Stimulated activated CD8-positive, alpha-beta memory T cell treated with anti-CD3 and anti-CD28 coated beads, Interleukin-2, amount 100 ng/mL, for 1 hour (primary cell): ENCODE measurements around the gene SCUBE1.
"Not testable (repeated sequence)": the region's sequence is repeated elsewhere in the genome, so short reads cannot be mapped to it uniquely, and the experiment has no call there.

Experiments
- DNase-seq, 2 donors: peaks; one replicate each; pipeline ENCODE4 v3.0.0-alpha.2; 2020; ENCODE audit warnings: low read depth in 2 of 2

SCUBE1 gene

DNA sequence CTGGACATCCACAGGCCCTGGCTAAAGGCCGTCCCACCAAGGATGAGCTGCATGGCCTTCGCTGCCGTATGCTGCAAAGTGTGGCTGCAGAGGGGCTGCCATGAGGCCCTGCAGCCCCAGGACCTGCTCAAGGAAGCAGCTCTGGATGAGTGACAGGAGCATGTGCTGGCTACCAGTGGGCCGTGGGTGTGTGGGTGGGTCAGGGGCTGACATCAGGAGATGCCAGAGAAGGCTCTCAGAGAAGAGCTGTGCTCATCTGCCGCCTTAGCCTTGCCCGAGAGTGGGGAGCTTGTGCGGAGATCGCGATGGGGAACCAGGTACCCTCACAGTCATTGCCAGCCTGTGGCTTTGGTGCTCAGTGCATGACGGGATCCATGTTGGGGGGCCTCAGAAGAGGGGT, 41.3 kb downstream of the SCUBE1 start:
- no peak for DNase-seq

DNA sequence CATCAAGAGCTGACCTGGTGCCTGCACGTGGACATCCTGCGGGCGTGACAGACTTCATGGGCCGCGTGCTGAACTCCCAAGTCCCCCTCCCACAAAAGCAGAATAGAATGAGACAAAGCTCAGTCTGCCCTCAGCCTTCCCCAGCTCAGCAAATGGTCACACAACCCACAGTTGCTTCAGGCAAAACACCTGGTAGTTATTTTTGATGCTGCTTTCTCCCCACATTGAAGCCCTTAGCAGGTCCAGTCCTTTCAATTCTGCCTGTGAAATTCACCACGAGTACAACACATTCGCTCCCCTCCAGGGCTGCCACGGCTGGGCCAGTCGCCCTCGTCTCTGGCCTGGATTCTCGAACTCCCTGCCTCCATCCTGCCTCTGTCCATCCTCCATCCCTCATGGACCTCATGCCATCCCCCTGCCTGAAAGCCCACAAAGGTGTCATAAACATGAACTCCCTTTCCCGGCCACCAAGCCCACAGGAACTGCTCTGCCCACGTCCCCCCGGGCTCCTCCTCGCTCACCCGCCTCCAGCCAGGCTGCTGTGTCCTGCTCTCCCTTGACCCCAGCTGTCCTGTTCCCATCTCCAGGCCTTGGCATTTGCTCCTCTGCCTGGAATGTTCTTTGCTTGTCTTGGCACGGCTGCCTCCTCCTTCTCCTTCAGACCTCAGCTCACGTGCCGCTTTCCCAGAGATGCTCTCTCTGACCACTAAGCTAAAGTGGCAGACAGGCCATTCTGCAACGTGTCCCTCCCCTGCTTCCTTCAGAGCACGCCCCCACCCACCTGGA, 42.1 kb downstream of the SCUBE1 start:
- no peak for DNase-seq

- DNase-seq = no peak
Measured at GRCh38 chr22:43299736-43300135, 43.4 kb downstream of the SCUBE1 start.

DNA sequence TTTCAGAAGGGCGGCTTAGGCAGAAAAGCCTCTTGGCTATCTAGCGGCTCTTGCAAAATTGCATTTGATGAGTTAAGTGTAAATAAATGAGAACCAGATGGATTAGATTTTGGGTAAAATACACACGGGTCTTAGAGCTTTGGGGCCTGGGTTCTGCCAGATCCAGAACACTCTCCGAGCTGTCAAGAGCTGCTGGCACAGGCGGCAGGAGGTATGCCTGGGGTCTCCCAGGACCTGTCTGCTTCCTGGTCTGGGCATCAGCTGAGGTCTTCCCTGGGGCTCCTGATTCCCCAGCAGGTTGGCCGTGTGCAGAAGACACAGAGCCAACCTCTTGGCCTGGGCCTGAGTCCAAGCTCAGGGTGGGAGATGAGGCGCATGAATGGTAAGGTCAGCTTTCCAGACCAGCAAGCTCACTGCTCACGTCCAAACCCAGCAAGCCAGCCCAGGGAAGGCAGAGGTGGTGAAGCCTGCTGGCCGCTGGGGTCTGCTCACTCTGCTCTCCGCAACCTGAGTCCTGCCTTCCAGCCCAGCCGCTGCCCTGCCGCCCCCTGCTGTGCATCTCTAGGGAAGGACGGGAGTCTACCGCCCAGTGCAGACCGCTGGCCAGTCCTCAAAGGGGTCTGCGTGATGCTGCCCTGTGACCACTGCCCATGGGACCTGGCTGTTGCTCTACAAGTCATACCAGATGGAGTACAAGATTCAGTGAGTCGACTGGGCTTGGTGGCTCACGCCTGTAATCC, 44.9 kb downstream of the SCUBE1 start:
- DNase-seq = no peak

DNA sequence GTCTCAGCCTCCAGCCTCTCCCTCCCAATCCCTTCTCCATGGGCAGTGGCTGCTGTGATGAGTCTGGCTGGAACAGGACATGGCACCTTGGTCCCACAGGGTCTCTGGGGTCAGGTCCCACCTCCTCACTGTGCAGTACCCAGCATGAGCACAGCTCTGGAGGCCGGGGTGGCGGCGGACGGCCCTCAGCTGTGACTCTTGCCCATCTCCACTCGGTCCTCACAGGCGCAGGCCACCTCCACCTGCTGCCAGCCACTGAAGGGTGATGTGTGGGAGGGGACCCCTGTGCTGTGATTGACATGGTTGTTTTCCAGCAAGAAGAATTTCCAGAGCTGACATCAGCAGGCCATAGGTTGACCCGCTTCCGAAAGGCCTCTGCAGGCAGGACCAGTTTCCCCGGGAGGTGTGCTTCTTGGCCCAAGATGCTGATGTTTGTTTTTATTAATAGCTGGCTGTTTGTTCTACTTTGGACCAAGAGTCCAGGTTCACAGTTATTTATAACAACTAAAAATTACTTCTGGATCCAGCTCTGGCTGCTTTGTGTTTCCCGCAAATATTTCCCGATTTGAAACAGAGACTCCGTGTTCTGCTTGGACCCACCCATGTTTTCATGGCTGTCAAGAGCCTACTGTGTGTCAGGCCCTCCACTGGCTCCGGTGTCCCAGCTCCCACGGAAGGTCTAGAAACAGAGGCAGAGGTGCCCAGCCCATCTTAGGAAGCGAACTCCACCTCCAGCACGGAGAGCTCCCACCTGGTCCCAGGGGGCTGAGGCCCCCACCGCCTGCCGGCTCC, 45.7 kb downstream of the SCUBE1 start:
- DNase-seq = no peak

DNA sequence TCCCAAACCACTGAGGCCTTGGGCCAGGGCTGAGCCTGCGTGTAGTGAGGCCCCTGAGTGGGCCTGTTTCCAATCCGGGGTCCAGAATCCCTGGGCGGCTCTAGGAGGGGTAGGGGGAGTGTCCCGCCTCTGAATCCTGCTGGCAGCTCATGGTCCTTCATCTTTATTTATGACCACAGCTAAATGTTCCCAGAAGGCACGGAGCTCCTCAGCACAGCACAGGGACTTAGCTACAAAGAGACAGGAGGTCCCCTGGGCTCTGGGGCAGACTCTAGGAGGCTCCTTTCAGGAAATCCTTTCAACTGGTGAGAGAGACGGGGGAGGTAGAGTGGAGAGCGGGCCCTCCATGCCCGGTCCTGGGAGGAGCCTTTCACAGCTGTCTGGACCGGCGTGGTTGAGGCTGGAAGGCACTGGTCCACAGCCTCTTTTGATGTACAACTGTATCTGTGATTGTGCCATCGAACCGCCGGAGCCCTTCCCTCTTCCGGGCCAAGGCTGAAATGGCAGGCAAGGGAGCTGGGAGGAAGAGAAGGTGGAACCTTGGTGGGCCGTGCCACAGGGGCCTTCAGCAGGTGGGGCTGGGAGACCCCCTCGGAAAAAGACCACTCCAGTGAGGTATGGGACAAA, 46.8 kb downstream of the SCUBE1 start:
- DNase-seq = no peak

DNA sequence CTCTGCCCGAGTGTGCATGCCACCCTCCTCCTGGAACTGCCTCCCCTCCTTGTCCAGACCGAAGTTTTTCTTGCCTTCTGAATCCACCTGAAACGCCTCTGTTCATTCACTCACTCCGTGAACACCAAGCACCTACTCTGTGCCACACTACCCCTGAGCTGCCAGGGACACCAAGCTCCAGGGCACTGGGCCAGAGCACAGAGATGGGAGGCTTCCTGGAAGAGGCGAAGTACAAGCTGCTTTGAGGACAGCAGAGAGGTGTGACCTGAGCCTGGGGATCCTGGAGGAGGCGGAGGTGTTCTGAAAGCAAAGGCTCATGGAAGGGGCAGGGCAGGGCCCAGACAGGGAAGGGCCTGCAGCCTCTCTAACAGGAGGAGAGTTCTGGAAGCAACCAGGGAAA, 47.5 kb downstream of the SCUBE1 start:
- DNase-seq = no peak

DNA sequence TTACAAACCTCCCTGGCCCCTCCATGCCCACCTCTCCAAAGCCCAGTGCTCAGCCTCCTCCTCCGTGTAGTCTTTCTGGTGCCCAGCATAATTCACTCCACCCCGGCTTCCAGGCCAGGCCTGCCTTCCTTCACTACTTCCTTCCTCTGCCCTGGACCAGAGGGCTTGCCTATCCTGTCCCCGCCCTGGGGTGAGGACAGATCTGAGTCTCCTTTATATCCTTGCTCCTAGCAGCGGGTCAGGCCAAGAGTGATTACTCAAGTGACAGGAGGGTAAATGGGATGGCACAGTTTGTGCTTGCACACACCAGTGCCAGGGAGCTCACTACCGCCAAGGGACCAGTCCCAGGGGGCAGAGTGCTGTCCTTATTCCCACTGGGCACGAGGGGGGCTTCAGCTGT, 48.0 kb downstream of the SCUBE1 start:
- DNase-seq = no peak

- no peak for DNase-seq
Measured at GRCh38 chr22:43293655-43294392, 49.3 kb downstream of the SCUBE1 start.

- no peak for DNase-seq
Measured at GRCh38 chr22:43293259-43293654, 49.9 kb downstream of the SCUBE1 start.

DNA sequence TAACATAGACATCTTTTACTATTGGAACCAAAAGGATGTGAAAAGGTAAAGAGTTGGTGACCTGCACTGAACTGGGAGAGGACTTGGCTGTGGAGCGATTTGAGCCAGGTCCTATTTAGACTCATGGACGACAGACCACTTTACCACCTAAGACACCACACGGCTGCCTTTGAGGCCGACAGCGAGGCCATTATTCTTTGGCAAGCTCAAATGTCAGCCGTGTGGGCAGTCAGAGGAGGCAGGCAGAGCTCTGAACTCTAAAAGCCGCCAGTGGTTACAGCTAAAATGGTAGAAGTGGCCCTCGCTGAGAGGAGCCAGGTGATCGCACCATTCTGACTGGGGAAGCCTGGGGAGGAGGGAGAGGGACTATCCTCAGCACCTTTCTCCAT, 50.5 kb downstream of the SCUBE1 start:
- DNase-seq = no peak

GRCh38 chr22:43291381-43291780, 51.8 kb downstream of the SCUBE1 start:
- DNase-seq = no peak

GRCh38 chr22:43289976-43290721, 53.0 kb downstream of the SCUBE1 start:
- DNase-seq = no peak

DNA sequence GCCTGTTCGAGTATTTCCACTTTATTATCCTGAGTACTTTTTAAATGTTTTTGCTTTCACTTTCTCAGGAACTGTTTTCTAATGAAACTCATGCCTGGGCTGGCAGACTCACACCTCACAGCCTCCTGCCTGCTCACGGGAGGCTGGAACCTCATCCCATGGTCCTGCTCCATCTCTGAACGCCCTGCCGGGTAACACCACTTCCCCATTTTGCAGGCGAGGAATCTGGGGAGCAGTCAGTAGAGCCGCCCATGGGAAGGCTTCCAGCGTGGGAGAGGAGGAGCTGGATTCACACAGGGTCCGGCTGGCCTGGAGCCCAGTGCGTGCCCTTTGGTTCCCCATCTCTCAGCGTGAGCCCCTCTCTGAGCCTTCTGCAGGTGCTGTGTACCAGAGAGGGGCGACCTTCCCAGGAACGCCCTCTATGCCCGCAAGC, 53.6 kb downstream of the SCUBE1 start:
- DNase-seq = no peak

- no peak for DNase-seq
Measured at GRCh38 chr22:43288807-43289420, 54.3 kb downstream of the SCUBE1 start.

DNA sequence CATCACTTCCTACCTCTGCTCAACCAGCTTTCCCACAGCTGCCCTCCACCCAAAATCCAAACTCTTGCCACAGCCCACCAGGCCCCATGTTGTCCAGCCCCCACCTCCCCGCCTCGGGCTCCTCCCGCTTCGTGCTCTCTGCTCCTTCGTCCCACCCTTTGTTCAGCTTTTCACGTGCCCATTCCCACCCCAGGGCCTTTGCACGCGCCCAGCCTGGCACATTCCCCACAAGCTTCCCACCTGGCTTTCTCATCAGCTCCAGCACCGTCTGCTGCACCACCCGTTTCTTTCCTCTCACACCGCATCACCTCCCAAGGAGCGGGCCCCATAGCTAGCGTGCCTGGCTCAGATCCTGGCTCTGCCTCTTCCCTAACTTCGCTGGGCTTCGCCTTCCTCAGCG, 54.8 kb downstream of the SCUBE1 start:
- DNase-seq = no peak

DNA sequence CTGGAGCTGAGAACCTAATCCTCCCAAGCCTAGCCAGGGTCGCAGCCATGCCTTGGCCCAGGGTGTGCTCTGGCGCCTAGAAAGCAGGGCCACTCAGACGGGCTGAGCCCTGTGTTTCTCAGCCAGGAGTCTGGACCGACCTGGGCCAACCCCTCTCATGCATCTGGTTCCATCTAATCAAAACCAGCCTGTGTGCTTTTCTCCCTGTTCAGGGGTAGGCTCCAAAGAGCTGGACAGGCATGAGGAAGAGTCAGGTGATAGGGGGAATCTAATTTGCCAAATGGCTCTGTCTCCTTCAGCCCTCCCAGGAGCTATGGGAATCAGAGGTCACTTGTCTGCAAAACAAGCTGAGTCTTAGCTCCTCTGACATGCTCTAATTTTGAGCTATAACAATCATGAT, 55.7 kb downstream of the SCUBE1 start:
- no peak for DNase-seq

GRCh38 chr22:43281394-43281793, 61.8 kb downstream of the SCUBE1 start:
- no peak for DNase-seq

- DNase-seq = not testable (repeated sequence)
Measured at GRCh38 chr22:43280523-43280886, 62.7 kb downstream of the SCUBE1 start.

GRCh38 chr22:43279867-43280522, 63.2 kb downstream of the SCUBE1 start:
- DNase-seq = no peak
